Activated naive CD8-positive, alpha-beta T cell treated with anti-CD3 and anti-CD28 coated beads, Interleukin-2, amount 50 U/mL, for 24 hours (primary cell): ENCODE measurements around the gene MYADML2.

Experiments
- ATAC-seq: fragments of 150-1000 bp; cut with Tn5 transposase; one replicate; pipeline ENCODE4 v1.10.0; 2021
- DNase-seq: peaks from one replicate; pipeline ENCODE4 v3.0.0; 2021
- H3K27ac Mint-ChIP-seq: one replicate; pipeline ENCODE4 v1.8.0; 2021; ENCODE audit warnings: mild to moderate bottlenecking, mixed read lengths
- H3K27me3 Mint-ChIP-seq: one replicate; pipeline ENCODE4 v1.8.0; 2021; ENCODE audit warnings: mixed read lengths
- H3K36me3 Mint-ChIP-seq: one replicate; pipeline ENCODE4 v1.8.0; 2021; ENCODE audit warnings: low read depth, mixed read lengths
- H3K4me1 Mint-ChIP-seq: one replicate; pipeline ENCODE4 v1.8.0; 2021; ENCODE audit warnings: mixed read lengths
- H3K4me3 Mint-ChIP-seq: one replicate; pipeline ENCODE4 v1.8.0; 2021; ENCODE audit warnings: mild to moderate bottlenecking, moderate library complexity, mixed read lengths
- H3K9me3 Mint-ChIP-seq: one replicate; pipeline ENCODE4 v1.8.0; 2021; ENCODE audit warnings: mixed read lengths

The MYADML2 gene

GRCh38 chr17:81928544-81929252 is 18.3 kb downstream of the MYADML2 start:
- H3K27me3 Mint-ChIP-seq, result peaks cover 4% of the 10 kb centered on the region
- no peak overlapping the region for H3K27ac Mint-ChIP-seq
- peaks cover 37% of the 10 kb centered on the region for H3K4me1 Mint-ChIP-seq
- ATAC-seq, result no peak
- H3K4me3 Mint-ChIP-seq, result peak overlapping the region; percentile 75
- peaks cover 10% of the 10 kb centered on the region for H3K36me3 Mint-ChIP-seq
- H3K9me3 Mint-ChIP-seq, result no peaks in the 10 kb centered on the region
- DNase-seq, result no peak

- peak; percentile 93 for DNase-seq
- peak; percentile 67 for ATAC-seq
- H3K4me1 Mint-ChIP-seq, result peaks cover 35% of the 10 kb centered on the region
- H3K4me3 Mint-ChIP-seq, result peak within 1 kb of the TSS; percentile 83
- H3K27me3 Mint-ChIP-seq, result peaks cover 4% of the 10 kb centered on the region
- peaks cover 6% of the 10 kb centered on the region for H3K36me3 Mint-ChIP-seq
- no peaks in the 10 kb centered on the region for H3K9me3 Mint-ChIP-seq
- H3K27ac Mint-ChIP-seq, result peak within 1 kb of the TSS; percentile 79
These were observed 19.1 kb downstream of the MYADML2 start, which contains the start of gene MAFG for GRCh38 chr17:81927653-81928543. Gene MAFG, minus strand, starts transcription at chr17:81927735. Its CDS starts 4,550 bp downstream, at chr17:81923185.

DNA sequence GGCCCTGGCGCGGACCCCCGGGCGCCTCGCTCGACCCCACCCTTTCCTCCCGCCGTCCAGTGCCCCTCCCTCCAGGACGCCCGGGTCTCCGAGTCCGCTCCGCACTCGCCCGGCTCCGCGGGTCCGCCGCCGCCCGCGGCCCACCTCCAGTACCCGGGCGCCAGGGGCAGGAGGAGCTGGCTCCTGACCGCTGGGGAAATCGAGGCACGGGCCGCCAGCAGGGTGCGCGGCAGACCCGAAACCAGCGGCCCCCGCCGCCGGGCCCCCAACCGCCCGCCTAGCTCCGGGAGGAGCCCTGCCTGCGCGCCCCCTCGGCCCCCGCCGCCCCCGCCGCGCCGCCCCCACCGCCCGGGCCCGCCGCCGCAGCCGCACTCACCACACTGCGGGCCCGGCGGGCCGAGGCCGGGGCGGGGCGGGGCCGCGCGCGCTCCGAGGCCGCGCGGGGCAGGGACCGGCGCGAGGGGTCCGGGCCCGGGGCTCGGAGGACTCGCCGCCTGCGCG is 19.8 kb downstream of the MYADML2 start:
- H3K4me3 Mint-ChIP-seq, result peak overlapping the region; percentile 83

GRCh38 chr17:81926451-81927151 is 20.4 kb downstream of the MYADML2 start:
- Mint-ChIP-seq H3K9me3 (no peaks in the 10 kb centered on the region), H3K4me3 (peak overlapping the region; percentile 83), H3K4me1 (peaks cover 30% of the 10 kb centered on the region), H3K36me3 (no peaks in the 10 kb centered on the region), H3K27ac (peak overlapping the region; percentile 79), H3K27me3 (peaks cover 4% of the 10 kb centered on the region)
- DNase-seq, result peak; percentile 67
- peak; percentile 13 for ATAC-seq

More for the DNA sequence above, 19.8 kb downstream of the MYADML2 start:
- ATAC-seq, result no peak
- Mint-ChIP-seq H3K27me3 (peaks cover 4% of the 10 kb centered on the region), H3K9me3 (no peaks in the 10 kb centered on the region), H3K36me3 (peaks cover 3% of the 10 kb centered on the region), H3K4me1 (peaks cover 31% of the 10 kb centered on the region), H3K27ac (no peak overlapping the region)
- DNase-seq, result no peak

DNA sequence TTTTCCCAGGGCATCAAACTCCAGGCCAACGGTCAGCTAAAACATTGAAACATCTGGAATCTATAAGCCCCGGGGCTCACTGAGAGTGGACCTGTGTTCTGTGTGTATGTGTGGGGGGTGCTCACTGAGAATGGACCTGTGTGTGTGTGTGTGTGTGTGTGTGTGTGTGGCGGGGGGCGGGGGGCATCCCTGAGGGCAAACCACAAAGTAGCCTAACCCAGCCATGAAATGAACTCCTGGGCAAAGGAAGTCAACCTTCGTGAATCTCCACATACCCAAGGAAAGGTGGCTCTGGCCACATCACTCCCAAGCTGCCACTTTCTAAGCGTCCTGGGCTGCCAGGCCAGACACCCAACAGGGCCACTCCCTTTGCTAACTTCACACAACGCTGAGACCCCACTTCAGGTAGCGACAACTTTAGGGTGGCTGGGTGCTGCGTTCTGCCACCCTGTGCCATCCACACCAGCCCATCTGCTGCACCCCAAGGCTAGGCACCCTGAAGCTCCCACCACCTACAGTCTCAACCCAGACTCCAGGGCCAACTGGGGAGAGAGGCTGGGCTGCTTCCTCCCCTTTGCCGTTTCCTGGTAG is 21.1 kb downstream of the MYADML2 start:
- Mint-ChIP-seq H3K4me1 (peaks cover 27% of the 10 kb centered on the region), H3K27ac (peak overlapping the region; percentile 79), H3K4me3 (peak overlapping the region; percentile 83), H3K27me3 (peaks cover 4% of the 10 kb centered on the region), H3K9me3 (no peaks in the 10 kb centered on the region), H3K36me3 (peaks cover 3% of the 10 kb centered on the region)
- ATAC-seq (no peak), DNase-seq (no peak)

GRCh38 chr17:81924557-81925532 is 22.2 kb downstream of the MYADML2 start:
- peaks cover 22% of the 10 kb centered on the region for H3K4me1 Mint-ChIP-seq
- no peak overlapping the region for H3K27ac Mint-ChIP-seq
- H3K27me3 Mint-ChIP-seq, result peaks cover 4% of the 10 kb centered on the region
- H3K4me3 Mint-ChIP-seq, result peak overlapping the region; percentile 32
- H3K36me3 Mint-ChIP-seq, result peaks cover 3% of the 10 kb centered on the region
- DNase-seq (no peak), ATAC-seq (no peak)
- no peaks in the 10 kb centered on the region for H3K9me3 Mint-ChIP-seq

DNA sequence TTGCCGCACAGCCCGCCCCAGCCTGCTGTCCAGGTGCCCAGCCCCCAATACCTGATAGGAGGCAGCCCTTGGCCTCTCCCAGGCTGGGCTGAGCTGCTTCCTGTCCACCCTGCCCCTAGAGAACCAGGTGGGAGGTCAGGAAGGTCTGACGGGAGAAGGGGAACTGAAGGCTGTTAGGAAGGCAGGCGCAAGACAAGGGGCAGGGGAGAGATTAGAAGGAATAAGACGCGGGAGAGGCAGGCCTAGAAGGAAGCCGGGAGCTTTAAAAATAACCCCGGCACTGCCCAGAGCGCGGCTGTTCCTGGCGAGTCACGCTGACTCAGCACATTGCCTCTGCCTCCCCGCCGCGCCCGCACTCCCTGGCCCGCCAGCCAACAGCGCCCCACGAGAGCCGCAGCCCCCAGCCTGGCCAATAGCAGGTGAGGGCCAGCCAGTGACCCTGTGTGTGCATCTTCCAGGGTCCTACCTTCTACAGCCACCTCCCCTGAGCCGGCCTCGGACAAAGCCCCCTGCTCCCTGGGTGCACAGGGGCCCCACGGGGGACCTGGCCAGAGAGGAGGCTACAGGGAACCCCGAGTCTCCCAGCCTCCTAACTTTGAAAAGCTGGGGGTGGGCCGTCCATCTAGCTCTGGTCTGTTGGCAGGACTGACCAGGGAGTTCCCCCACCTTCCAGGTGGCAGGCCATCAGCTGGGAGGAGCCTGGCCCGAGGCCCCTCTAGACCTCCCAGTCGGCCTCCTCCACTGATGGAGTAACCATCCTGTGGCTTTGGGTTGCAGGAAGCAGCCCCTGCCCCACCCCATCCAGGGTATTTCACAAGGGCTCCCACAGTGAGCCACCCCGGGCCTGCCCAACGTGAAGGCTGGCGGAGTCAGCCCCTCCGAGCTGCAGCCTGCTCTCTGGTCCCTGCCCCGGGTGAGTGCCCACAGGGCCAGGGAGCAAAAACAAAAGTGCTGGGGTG is 23.5 kb downstream of the MYADML2 start:
- Mint-ChIP-seq H3K4me1 (peaks cover 22% of the 10 kb centered on the region), H3K4me3 (no peak overlapping the region), H3K27ac (no peak overlapping the region)

DNA sequence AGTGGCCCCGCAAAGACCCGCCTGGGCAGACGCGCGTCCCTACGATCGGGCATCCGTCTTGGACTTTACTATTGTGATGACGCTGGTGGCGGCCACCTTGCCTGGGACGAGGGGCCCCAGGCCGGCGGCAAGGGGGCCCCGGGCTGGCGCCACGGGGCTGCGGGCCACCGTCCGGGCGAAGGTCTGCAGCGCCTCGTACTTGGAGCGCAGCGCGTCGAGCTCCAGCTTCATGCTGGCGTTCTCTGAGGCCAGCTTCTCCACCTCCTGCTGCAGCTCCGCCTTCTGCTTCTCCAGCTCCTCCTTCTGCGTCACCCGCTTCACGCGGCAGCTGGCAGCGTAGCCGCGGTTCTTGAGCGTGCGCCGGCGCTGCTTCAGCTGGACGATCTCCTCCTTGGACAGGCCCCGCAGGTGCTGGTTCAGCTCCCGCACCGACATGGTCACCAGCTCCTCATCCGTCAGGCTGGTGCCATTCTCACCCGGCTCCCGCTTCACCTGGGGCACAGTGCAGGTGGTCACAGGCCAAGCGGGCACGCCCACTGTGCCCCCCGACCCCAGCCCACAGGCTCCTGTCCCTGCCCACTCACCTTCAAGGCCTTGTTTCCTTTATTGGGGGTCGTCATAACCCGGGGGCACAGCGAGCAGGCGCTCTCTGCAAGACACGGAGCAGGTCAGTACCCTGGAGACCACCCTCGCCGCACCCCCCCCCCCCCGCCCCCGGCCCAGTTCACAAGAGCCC is 24.3 kb downstream of the MYADML2 start:
- peaks cover 3% of the 10 kb centered on the region for H3K36me3 Mint-ChIP-seq

More for the DNA sequence above, 23.5 kb downstream of the MYADML2 start:
- Mint-ChIP-seq H3K36me3 (peaks cover 3% of the 10 kb centered on the region), H3K27me3 (no peaks in the 10 kb centered on the region), H3K9me3 (no peaks in the 10 kb centered on the region)
- ATAC-seq (no peak), DNase-seq (no peak)

DNA sequence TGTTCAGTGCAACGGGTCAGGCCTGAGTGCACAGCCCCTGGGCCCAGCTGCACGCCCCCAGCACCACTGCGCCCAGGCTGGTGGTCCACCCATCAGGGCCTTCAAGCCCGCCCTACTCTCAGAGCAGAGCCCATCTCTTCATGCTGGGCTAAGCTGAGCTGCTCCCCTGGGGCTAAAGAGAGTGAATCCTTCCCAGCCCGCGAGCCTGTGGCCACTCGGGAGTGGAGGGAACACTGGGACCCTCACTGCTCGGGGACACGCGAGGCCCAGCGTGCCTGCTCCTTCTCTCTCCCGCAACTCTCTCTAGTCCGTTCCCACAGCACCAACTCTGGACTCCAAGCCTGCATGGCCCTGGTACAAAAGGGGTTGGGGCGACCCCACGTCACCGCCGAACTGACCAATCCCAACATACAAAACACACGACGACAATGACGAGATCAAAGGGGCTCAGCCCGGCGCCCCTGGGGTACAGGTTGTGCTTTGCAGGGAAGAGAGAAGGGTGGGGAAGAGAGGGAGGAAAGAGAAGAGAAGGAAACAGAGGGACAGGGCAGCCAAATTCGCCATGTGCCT is 25.0 kb downstream of the MYADML2 start:
- Mint-ChIP-seq H3K27ac (no peak overlapping the region), H3K36me3 (peaks cover 3% of the 10 kb centered on the region)

More for the DNA sequence above, 24.3 kb downstream of the MYADML2 start:
- Mint-ChIP-seq H3K4me1 (peaks cover 26% of the 10 kb centered on the region), H3K4me3 (no peak overlapping the region), H3K27ac (no peak overlapping the region), H3K27me3 (no peaks in the 10 kb centered on the region), H3K9me3 (no peaks in the 10 kb centered on the region)
- DNase-seq (no peak), ATAC-seq (no peak)

GRCh38 chr17:81921537-81921862 is 25.5 kb downstream of the MYADML2 start:
- no peaks in the 10 kb centered on the region for H3K9me3 Mint-ChIP-seq
- H3K4me1 Mint-ChIP-seq, result peaks cover 31% of the 10 kb centered on the region
- ATAC-seq (no peak), DNase-seq (no peak)
- H3K27ac Mint-ChIP-seq, result no peak overlapping the region
- peaks cover 3% of the 10 kb centered on the region for H3K36me3 Mint-ChIP-seq
- H3K27me3 Mint-ChIP-seq, result no peaks in the 10 kb centered on the region
- no peak overlapping the region for H3K4me3 Mint-ChIP-seq

More for the DNA sequence above, 25.0 kb downstream of the MYADML2 start:
- Mint-ChIP-seq H3K27me3 (no peaks in the 10 kb centered on the region), H3K4me3 (no peak overlapping the region), H3K4me1 (peaks cover 29% of the 10 kb centered on the region), H3K9me3 (no peaks in the 10 kb centered on the region)
- DNase-seq (no peak), ATAC-seq (no peak)

DNA sequence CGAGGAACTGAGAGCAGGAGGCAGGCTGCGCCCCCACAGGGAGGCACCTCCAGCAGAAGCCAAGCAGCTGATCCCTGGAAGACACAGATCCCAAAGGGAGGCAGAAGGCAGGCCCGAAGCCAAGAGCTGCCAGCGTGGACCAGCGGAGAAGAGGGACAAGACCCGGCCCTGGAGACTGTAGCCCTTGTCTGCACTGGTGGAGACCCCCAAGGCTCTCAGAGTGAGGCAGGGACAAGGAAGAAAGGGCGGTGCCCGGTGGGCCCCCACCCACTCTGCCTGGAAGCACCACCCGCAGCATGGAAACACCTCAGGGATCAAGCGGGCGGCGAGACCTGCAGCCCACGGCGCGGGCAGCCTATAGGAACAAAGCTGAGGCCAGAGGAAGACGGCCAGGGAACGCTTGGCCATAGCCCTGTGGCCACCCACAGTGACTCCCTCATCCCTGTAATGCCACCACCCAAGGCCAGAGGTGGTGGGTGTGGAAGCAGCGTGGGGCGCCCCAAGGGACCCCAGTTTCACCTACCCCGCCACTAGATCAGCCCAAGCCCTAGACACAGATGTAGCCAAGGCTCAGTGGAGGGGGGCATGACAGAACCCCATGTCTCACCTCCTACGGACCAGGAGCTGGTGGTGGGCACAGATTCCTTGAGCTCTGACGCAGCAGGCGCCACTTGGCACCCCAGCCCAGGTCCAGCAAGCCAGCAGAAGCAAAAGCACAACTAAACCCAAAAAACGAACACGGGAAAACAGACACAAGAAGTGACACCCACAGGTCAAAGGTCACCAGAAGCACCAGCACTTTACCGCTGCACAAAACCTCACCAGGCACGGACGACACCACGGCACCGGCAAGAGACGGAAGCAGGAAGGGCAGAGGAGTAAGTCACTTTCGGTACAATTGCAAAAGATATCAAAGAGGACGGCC is 26.2 kb downstream of the MYADML2 start:
- ATAC-seq, result no peak

More for the DNA sequence above, 26.2 kb downstream of the MYADML2 start:
- no peak for DNase-seq
- no peaks in the 10 kb centered on the region for H3K27me3 Mint-ChIP-seq
- peaks cover 4% of the 10 kb centered on the region for H3K36me3 Mint-ChIP-seq
- H3K4me3 Mint-ChIP-seq, result no peak overlapping the region
- H3K9me3 Mint-ChIP-seq, result no peaks in the 10 kb centered on the region
- H3K27ac Mint-ChIP-seq, result no peak overlapping the region
- peaks cover 27% of the 10 kb centered on the region for H3K4me1 Mint-ChIP-seq
